ENCODE results near the gene PAMR1. TPM values are rescaled to one million over a fixed set of nuclear protein-coding genes. Genes with fewer than 3 reads are reported as not detected.

PAMR1 gene
- total RNA-seq, 1 donor from 2014 or later = 0.21 TPM

DNA sequence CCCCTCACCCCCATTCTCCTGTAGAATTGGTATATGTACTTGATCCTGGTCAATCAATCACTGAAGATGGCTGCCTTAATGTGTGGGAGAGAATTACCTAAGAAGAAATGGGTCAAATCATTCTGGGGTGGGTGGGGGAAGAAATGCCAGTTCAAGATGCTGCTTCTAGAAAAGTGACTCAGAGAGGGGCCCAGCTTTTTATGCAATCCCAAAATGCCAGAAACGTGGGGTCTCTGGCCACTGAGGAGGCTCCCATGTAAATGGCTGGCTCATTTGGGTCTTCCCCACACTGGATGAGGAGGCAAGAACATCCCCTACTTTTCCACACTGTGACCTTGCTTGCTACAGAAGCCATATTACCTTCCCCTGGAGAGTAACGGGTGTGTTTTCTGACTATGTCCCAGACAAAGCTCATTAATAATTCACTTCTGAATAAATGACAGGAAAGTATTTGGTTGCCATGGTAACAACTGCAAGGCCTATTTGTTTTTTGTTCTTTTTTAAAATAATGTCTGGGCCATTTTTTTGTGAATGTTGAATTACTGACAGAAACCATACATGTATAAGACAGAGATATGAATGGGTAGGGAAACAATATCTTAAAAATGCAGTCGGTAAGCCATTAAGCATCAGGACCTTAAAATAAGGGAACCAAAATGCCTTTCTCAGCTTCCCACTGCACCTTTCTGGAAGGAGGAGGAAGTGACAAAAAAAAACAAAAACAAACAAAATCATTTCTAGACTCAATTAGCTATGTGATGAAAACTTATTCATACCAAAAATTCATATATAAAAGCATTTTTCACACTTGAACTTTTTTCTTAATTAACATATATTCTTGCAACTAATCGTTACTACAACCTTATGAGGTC lies 138.1 kb downstream of the PAMR1 start:
- Mint-ChIP-seq H3K9me3 (no peaks in the 10 kb centered on the region), H3K27ac (ENCODE audit: unreplicated experiment) (peak overlapping the region; percentile 35), H3K4me3 (no peak overlapping the region), H3K4me1 (peaks cover 9% of the 10 kb centered on the region), H3K36me3 (ENCODE audit: low read depth) (no peaks in the 10 kb centered on the region), H3K27me3 (ENCODE audit: low read depth) (peaks cover 4% of the 10 kb centered on the region)
- no peak for DNase-seq (ENCODE audit: low read depth, low spot score)
- TF ChIP-seq, protein P1, sequence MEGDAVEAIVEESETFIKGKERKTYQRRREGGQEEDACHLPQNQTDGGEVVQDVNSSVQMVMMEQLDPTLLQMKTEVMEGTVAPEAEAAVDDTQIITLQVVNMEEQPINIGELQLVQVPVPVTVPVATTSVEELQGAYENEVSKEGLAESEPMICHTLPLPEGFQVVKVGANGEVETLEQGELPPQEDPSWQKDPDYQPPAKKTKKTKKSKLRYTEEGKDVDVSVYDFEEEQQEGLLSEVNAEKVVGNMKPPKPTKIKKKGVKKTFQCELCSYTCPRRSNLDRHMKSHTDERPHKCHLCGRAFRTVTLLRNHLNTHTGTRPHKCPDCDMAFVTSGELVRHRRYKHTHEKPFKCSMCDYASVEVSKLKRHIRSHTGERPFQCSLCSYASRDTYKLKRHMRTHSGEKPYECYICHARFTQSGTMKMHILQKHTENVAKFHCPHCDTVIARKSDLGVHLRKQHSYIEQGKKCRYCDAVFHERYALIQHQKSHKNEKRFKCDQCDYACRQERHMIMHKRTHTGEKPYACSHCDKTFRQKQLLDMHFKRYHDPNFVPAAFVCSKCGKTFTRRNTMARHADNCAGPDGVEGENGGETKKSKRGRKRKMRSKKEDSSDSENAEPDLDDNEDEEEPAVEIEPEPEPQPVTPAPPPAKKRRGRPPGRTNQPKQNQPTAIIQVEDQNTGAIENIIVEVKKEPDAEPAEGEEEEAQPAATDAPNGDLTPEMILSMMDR (conservative IDR thresholded peaks at IDR 0.05) = no peak

DNA sequence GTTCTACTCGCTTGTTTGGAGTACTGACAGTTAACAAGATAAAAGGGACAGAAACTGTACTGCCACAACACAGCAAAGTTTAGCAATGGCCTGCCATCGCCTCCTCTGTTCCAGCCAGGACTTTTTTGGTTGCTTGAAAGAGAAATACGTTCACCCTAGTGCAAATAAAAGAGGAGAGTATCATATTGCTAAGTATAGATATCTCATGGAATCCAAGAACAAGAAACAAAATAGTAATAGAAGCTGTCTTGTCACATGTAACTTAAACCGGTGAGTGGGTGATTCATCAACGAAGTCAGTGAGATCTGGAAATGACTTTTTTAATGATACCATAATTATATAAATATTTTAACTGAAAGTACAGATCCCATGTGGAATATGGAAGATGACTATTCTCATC lies 141.5 kb downstream of the PAMR1 start:
- Mint-ChIP-seq H3K27me3 (ENCODE audit: low read depth) (no peaks in the 10 kb centered on the region), H3K9me3 (no peaks in the 10 kb centered on the region), H3K4me1 (peaks cover 9% of the 10 kb centered on the region), H3K4me3 (no peak overlapping the region), H3K27ac (ENCODE audit: unreplicated experiment) (no peak overlapping the region), H3K36me3 (ENCODE audit: low read depth) (no peaks in the 10 kb centered on the region)
- no peak for DNase-seq (ENCODE audit: low read depth, low spot score)
- TF ChIP-seq, protein P1 (conservative IDR thresholded peaks at IDR 0.05) = no peak

Other genes starting within 250 kb of the PAMR1 start
- gene SLC1A2, start 106.1 kb downstream of the PAMR1 start, total RNA-seq = 2.4 and 2.7 TPM in 2 replicates
- 28.2 and 29.5 TPM in 2 replicates for gene FJX1, start 92.8 kb upstream of the PAMR1 start, total RNA-seq
- gene TRIM44, start 137.2 kb upstream of the PAMR1 start, total RNA-seq = 67.4 and 71.1 TPM in 2 replicates

Measured in neural crest cell (in vitro differentiated cells).